Measurements from ENCODE around the gene DOCK9.

The DOCK9 gene

GRCh38 chr13:98784666-98785065, 193.2 kb downstream of the DOCK9 start:
- no peak for DNase-seq

- no peak for DNase-seq
Observed at GRCh38 chr13:98783856-98784478, 193.9 kb downstream of the DOCK9 start.

GRCh38 chr13:98782654-98783053, 195.2 kb downstream of the DOCK9 start:
- DNase-seq = no peak

- no peak for DNase-seq
Observed at GRCh38 chr13:98781905-98782304, 196.0 kb downstream of the DOCK9 start.

GRCh38 chr13:98781470-98781869, 196.4 kb downstream of the DOCK9 start:
- no peak for DNase-seq

GRCh38 chr13:98781045-98781444, 196.8 kb downstream of the DOCK9 start:
- no peak for DNase-seq

GRCh38 chr13:98780451-98780850, 197.4 kb downstream of the DOCK9 start:
- no peak for DNase-seq

- no peak for DNase-seq
Observed at GRCh38 chr13:98779695-98780094, 198.2 kb downstream of the DOCK9 start.

- no peak for DNase-seq
Observed at GRCh38 chr13:98778749-98779148, 199.1 kb downstream of the DOCK9 start.

GRCh38 chr13:98776644-98777043, 201.2 kb downstream of the DOCK9 start:
- DNase-seq = no peak

- peak; percentile 67 for DNase-seq
Observed at GRCh38 chr13:98775844-98776598, 201.8 kb downstream of the DOCK9 start.

- no peak for DNase-seq
Observed at GRCh38 chr13:98775386-98775785, 202.5 kb downstream of the DOCK9 start.

GRCh38 chr13:98774776-98775175, 203.1 kb downstream of the DOCK9 start:
- DNase-seq = no peak

- no peak for DNase-seq
Observed at GRCh38 chr13:98773921-98774320, 203.9 kb downstream of the DOCK9 start.

- no peak for DNase-seq
Observed at GRCh38 chr13:98772794-98773452, 204.9 kb downstream of the DOCK9 start.

- DNase-seq = no peak
Observed at GRCh38 chr13:98771838-98772611, 205.8 kb downstream of the DOCK9 start.

GRCh38 chr13:98769736-98770135, 208.1 kb downstream of the DOCK9 start:
- DNase-seq = no peak

- no peak for DNase-seq
Observed at GRCh38 chr13:98768522-98768921, 209.3 kb downstream of the DOCK9 start.

- no peak for DNase-seq
Observed at GRCh38 chr13:98766697-98767096, 211.2 kb downstream of the DOCK9 start.

- DNase-seq = no peak
Observed at GRCh38 chr13:98765996-98766519, 211.8 kb downstream of the DOCK9 start.

- DNase-seq = no peak
Observed at GRCh38 chr13:98761986-98762616, 215.8 kb downstream of the DOCK9 start.
